T-helper 17 cell (primary cell): ENCODE data around the gene SIMC1. TPM values are rescaled to one million over a fixed set of nuclear protein-coding genes. Genes with fewer than 3 reads are reported as not detected.
"Not testable (repeated sequence)": the region's sequence is repeated elsewhere in the genome, so short reads cannot be mapped to it uniquely, and the experiment has no call there.

Source experiments
- ATAC-seq: fragments of 150-1000 bp; cut with Tn5 transposase; 2 replicates; pipeline ENCODE4 v1.10.0; 2021; ENCODE audit warnings: mild to moderate bottlenecking, moderate library complexity
- DNase-seq, 3 donors: peaks; one replicate each; pipeline versions ENCODE4 v3.0.0 to v3.0.0-alpha.2; 2020 to 2021
- H3K9me3 ChIP-seq: one replicate; pipeline ENCODE4 v1.7.0; 2013; ENCODE audit warnings: low read length, mild to moderate bottlenecking; ENCODE audit not compliant: control insufficient read depth, poor library complexity, severe bottlenecking
- H3K27ac Mint-ChIP-seq: one replicate; pipeline ENCODE4 v1.8.0; 2022; ENCODE audit warnings: mild to moderate bottlenecking, moderate library complexity, mixed read lengths
- H3K27me3 Mint-ChIP-seq: one replicate; pipeline ENCODE4 v1.8.0; 2022; ENCODE audit warnings: mixed read lengths
- H3K36me3 Mint-ChIP-seq: one replicate; pipeline ENCODE4 v1.8.0; 2022; ENCODE audit warnings: low read depth, mixed read lengths
- H3K4me1 Mint-ChIP-seq: one replicate; pipeline ENCODE4 v1.8.0; 2022; ENCODE audit warnings: mild to moderate bottlenecking, mixed read lengths
- H3K4me3 Mint-ChIP-seq: one replicate; pipeline ENCODE4 v1.8.0; 2022; ENCODE audit warnings: mild to moderate bottlenecking, moderate library complexity, mixed read lengths
- total RNA-seq, 4 donors: library from RNA in 2 of 4; stranded (reverse) in 2 of 4; gene quantifications; one replicate each; pipeline ENCODE4 v1.2.3 and lab custom pipeline; 2022 to 2026

Gene SIMC1
- total RNA-seq, 2 donors from 2014 or later, result 21.9 to 22.6 TPM

DNA sequence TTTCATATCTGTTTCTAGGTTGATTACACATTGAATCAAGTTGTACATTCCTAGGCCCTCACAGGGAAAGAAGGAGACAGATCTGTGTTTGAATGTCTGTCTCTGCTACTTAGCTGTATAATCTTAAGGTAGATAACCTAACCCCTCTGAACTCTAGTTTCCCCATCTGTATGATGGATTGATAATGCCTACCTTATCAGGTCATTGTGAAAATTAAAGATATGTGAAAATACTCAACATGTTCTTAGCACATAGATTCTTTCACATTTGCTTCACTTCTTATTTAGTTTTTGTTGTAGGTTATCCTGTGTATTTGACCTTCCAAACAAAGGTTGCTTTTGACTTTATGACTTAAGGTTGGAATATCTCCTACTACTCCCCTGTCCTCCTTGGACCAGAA is 50.8 kb downstream of the SIMC1 start:
- H3K27ac Mint-ChIP-seq, ATAC-seq, H3K4me3 Mint-ChIP-seq, H3K4me1 Mint-ChIP-seq, H3K36me3 Mint-ChIP-seq, H3K27me3 Mint-ChIP-seq, DNase-seq, H3K9me3 ChIP-seq: not testable (repeated sequence)

DNA sequence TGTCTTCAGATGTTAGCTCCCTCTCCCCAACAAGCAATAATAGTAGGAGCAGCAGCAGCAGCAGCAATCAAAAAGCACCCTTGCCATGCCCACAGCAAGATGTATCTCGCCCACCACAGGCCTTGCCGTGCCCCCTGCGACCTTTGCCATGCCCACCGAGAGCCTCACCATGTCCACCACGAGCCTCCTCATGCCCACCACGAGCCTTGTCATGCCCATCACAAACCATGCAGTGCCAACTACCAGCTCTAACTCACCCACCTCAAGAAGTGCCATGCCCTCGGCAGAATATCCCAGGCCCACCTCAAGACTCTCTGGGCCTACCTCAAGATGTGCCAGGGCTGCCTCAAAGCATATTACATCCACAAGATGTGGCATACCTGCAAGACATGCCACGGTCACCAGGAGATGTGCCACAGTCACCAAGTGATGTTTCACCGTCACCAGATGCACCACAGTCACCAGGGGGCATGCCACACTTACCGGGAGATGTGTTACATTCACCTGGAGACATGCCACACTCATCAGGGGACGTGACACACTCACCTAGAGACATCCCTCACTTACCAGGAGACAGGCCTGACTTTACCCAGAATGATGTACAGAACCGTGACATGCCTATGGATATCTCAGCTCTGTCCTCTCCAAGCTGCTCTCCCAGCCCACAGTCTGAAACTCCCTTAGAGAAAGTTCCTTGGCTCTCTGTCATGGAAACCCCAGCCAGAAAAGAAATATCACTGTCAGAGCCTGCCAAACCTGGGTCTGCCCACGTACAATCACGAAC is 52.0 kb downstream of the SIMC1 start:
- DNase-seq, H3K9me3 ChIP-seq, H3K27ac Mint-ChIP-seq, H3K36me3 Mint-ChIP-seq, ATAC-seq, H3K27me3 Mint-ChIP-seq, H3K4me1 Mint-ChIP-seq, H3K4me3 Mint-ChIP-seq: not testable (repeated sequence)

DNA sequence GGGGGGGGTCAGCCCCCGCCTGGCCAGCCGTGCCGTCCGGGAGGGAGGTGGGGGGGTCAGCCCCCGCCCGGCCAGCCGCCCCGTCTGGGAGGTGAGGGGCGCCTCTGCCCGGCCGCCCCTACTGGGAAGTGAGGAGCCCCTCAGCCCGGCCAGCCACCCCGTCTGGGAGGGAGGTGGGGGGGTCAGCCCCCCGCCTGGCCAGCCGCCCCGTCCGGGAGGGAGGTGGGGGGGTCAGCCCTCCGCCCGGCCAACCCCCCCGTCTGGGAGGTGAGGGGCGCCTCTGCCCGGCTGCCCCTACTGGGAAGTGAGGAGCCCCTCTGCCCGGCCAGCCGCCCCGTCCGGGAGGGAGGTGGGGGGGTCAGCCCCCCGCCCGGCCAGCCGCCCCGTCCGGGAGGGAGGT is 67.1 kb downstream of the SIMC1 start:
- not testable (repeated sequence) for H3K36me3 Mint-ChIP-seq, H3K27ac Mint-ChIP-seq, H3K9me3 ChIP-seq, H3K27me3 Mint-ChIP-seq, DNase-seq, H3K4me1 Mint-ChIP-seq, ATAC-seq, H3K4me3 Mint-ChIP-seq

DNA sequence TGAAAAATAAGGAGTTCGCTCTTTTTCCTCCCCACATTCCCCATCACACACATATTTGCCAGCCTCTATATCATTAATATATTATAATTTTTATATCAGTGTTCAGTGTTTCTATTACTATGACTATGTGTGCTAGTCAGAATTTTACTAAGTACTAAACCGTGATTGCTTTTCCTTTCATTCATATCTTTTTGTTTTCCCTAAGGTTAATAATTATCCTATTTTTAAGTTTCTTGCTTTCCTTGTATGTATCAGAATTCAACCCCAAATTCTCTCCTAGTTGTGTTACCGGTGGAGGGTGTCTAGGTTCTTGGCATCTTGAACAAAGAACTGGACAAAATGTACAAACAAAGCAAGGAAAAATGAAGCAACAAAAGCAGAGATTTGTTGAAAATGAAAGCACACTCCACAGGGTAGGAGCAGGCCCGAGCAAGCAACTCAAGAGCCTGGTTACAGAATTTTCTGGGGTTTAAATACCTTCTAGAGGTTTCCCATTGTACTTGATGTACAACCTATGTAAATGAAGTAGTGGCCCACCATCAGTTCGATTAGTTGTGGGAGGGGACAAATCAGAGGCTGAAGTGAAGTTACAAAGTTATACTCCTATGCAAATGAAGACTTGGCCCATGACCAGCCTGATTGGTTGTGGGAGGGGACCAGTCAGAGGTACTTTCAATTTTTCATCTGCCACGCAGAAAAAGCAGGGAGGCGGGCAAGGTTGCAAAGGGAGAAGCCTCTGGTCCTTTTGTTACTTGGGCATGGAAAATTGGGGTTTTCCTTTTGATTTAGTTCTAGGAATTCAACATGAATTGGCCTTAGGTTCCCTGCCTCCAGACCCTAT is 79.5 kb downstream of the SIMC1 start:
- ATAC-seq (no peak), DNase-seq (no peak)
- Mint-ChIP-seq H3K4me1 (peaks cover 2% of the 10 kb centered on the region), H3K27ac (no peak overlapping the region), H3K36me3 (peaks cover 7% of the 10 kb centered on the region), H3K27me3 (no peaks in the 10 kb centered on the region), H3K4me3 (no peak overlapping the region)
- H3K9me3 ChIP-seq, result no peaks in the 10 kb centered on the region

DNA sequence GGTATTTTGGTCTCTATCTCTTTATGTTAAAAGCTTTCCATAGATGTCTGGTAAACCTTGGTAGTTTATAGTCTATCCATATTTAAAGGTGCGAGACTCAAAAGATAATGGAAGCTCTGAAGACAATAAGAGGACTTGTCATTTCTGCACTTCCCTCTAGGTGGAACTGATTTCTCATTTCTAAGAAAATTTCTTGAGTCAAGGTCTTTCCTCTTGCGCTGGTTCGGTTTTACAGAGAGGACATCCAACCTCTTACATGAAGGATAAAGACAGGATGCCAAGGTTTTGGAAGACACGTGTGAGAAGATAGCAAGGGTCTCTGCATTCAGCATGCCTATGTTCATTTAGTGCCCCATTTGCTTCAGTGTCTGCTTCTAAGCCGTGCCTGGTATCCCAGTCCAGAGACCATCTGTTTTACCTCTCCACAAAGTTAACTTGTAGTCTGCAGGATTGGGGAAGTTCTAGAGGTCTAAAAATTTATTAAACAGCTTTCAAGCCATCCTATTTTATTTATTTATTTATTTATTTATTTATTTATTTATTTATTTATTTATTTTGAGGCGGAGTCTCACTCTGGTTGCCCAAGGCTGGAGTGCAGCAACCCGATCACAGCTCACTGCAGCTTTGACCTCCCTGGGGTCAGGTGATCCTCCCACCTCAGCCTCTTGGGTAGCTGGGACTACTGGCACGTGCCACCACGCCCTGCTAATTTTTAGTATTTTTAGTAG is 81.8 kb downstream of the SIMC1 start:
- Mint-ChIP-seq H3K27me3 (no peaks in the 10 kb centered on the region), H3K4me3 (no peak overlapping the region), H3K27ac (no peak overlapping the region), H3K4me1 (peaks cover 2% of the 10 kb centered on the region), H3K36me3 (peaks cover 4% of the 10 kb centered on the region)
- ATAC-seq (no peak), DNase-seq (no peak)
- no peaks in the 10 kb centered on the region for H3K9me3 ChIP-seq

DNA sequence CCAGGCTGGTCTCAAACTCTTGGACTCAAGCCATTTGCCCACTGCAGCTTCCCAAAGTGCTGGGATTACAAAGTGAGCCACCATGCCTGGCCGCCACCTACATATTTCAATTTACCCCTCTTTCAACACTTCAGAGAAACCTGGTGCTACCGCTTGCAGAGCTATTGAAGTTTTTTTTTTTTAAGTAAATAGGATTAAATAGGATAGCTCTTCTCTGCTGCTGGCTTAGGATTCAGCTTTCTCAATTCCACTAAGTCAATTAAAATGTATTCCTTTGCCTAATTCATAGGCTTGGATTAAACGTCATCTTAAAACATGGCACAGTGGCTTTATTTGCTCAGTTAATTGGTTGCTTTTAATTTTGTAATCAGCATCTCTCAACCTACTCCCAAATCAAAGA is 82.4 kb downstream of the SIMC1 start:
- no peak overlapping the region for H3K27ac Mint-ChIP-seq
- H3K4me1 Mint-ChIP-seq, result peaks cover 2% of the 10 kb centered on the region
- ATAC-seq, result no peak
- H3K9me3 ChIP-seq, result no peaks in the 10 kb centered on the region
- no peaks in the 10 kb centered on the region for H3K27me3 Mint-ChIP-seq
- no peak overlapping the region for H3K4me3 Mint-ChIP-seq
- no peak for DNase-seq
- H3K36me3 Mint-ChIP-seq, result peaks cover 4% of the 10 kb centered on the region

DNA sequence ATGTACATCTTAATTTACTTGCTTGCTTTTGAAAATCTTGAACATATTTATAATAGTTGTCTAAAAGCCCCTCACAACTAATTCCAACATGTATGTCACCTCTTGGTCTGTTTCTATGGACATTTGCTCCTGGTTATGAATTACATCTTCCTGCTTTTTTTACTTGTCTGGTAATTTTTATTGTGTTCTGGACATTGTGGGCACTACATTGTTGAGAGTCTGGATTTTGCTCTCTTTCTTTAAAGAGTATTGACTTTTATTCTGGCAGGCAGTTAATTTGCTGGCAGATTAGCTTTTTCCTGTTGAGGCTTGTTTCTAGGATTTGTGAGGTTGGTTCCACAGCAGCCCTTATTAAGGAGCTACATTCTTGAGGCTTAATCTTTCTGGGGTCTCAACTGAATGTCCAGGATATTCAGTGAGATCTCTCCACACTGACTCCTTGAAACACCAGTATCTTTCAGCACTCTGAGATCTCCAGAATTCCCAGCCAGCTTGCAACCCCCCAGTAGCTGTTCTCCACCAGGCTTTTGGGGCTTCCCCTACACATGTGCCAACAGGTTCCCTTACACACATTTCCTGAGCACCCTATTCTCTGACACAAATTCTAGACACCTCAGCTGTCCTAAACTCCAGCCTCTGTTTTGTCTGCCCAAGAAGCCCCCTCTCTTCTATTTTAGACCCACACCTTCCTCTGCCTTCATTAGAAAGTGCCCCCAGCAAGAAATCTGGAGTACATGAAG is 96.0 kb downstream of the SIMC1 start:
- no peak for ATAC-seq

DNA sequence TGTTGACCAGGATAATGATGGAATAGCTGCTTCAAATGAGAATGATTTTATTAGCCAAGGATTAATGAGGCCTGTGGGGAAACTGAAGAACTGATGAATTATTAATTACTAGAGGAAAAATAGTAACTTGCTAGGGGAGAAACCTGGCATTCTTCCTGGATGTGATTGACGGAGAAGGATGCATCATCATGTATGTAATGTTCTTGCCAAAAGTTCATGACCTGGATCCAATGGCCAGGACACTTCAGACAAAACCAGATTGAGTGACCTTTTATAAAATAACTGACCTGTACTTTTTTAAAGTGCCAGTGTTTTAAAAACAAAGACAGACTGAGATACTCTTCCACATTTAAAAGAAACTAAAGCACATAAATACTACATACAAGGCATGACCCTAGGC is 99.7 kb downstream of the SIMC1 start:
- peaks cover 7% of the 10 kb centered on the region for H3K36me3 Mint-ChIP-seq
- peaks cover 8% of the 10 kb centered on the region for H3K4me1 Mint-ChIP-seq
- H3K27me3 Mint-ChIP-seq, result no peaks in the 10 kb centered on the region
- no peak overlapping the region for H3K4me3 Mint-ChIP-seq
- DNase-seq, result no peak
- H3K27ac Mint-ChIP-seq, result no peak overlapping the region
- no peak for ATAC-seq
- H3K9me3 ChIP-seq, result no peaks in the 10 kb centered on the region

More for the DNA sequence above, 96.0 kb downstream of the SIMC1 start:
- Mint-ChIP-seq H3K36me3 (peaks cover 7% of the 10 kb centered on the region), H3K4me3 (no peak overlapping the region), H3K27ac (no peak overlapping the region), H3K27me3 (no peaks in the 10 kb centered on the region), H3K4me1 (no peaks in the 10 kb centered on the region)
- DNase-seq, result no peak
- no peaks in the 10 kb centered on the region for H3K9me3 ChIP-seq

DNA sequence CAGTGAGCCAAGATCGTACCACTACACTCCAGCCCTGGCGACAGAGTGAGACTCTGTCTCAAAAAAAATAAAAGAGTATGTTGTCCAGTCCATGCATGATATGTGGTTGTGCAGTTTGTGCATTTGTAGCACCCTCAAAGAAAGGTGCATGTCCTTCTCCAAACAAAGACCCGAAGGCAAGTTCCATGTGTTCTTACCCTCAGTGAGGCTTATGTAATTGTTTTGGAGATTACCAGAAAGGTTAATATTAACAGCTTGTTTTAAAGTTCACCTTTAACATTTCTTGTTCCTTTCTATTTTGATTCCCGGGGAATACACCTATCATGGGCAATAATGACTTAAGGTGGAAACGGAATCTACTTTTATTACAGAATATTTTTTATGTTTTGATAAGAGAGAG is 101.1 kb downstream of the SIMC1 start:
- Mint-ChIP-seq H3K36me3 (peaks cover 5% of the 10 kb centered on the region), H3K4me3 (no peak overlapping the region), H3K27ac (no peak overlapping the region), H3K4me1 (peaks cover 8% of the 10 kb centered on the region), H3K27me3 (no peaks in the 10 kb centered on the region)
- ATAC-seq (no peak), DNase-seq (no peak)
- H3K9me3 ChIP-seq, result no peaks in the 10 kb centered on the region

DNA sequence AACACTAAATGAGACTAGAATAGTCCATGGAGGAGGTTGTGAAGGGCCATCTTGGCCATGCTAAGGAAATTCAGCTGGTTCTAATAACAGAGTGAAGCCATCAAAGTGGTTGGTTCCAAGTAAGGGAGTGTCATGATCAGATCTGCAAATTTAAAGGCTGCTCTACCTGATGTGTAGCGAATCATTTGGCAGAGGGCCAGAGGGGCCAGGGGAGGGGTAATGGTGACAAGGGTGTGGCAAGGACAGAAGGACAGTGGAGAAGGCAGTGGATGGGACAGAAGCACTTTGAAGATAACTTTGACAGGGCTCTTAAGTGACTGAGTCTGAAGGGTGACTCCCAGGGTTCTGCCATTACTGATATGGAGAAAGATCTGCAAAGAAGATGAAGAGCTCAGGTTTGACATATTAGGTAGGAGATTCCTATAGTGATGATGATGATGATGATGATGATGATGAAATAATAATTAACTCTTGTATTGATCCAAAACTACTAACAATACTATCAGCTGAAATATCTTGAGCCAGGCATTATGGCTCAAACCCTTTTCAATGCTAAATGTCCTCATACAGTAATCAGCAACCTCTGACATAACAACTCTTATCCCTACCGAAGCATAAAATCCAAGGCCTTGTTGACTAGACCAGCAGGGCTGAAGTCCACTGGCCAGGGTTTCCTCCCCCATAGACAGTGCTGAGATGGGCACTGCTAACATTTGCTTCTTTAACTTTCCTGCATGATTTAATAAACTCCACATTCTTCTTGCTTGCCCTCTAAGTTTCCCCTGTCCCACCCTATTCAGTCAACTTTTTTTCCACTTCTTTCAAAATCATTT is 103.3 kb downstream of the SIMC1 start:
- no peak overlapping the region for H3K4me3 Mint-ChIP-seq
- H3K9me3 ChIP-seq, result no peaks in the 10 kb centered on the region
- ATAC-seq (no peak), DNase-seq (no peak)
- peaks cover 4% of the 10 kb centered on the region for H3K36me3 Mint-ChIP-seq
- no peaks in the 10 kb centered on the region for H3K27me3 Mint-ChIP-seq
- peak overlapping the region; percentile 46 for H3K27ac Mint-ChIP-seq
- peaks cover 8% of the 10 kb centered on the region for H3K4me1 Mint-ChIP-seq

DNA sequence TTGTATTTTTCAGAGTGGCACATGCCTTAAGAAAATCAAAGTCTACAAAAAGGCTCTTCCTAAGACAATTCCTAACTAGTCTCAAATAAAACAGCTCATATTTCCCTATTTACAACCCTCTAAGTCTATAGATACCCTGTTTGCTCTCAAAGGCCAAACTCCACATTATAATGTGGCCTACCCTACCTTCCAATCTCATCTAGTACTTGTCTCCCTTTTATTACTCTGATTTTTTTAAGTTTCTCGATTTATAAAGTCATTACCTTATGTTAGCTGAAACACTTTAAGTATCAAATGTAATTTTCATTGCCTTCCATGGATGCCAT is 103.9 kb downstream of the SIMC1 start:
- H3K9me3 ChIP-seq, result no peaks in the 10 kb centered on the region
- no peak for DNase-seq
- no peak overlapping the region for H3K4me3 Mint-ChIP-seq
- peak overlapping the region; percentile 46 for H3K27ac Mint-ChIP-seq
- no peaks in the 10 kb centered on the region for H3K36me3 Mint-ChIP-seq
- no peak for ATAC-seq
- peaks cover 8% of the 10 kb centered on the region for H3K4me1 Mint-ChIP-seq
- no peaks in the 10 kb centered on the region for H3K27me3 Mint-ChIP-seq

DNA sequence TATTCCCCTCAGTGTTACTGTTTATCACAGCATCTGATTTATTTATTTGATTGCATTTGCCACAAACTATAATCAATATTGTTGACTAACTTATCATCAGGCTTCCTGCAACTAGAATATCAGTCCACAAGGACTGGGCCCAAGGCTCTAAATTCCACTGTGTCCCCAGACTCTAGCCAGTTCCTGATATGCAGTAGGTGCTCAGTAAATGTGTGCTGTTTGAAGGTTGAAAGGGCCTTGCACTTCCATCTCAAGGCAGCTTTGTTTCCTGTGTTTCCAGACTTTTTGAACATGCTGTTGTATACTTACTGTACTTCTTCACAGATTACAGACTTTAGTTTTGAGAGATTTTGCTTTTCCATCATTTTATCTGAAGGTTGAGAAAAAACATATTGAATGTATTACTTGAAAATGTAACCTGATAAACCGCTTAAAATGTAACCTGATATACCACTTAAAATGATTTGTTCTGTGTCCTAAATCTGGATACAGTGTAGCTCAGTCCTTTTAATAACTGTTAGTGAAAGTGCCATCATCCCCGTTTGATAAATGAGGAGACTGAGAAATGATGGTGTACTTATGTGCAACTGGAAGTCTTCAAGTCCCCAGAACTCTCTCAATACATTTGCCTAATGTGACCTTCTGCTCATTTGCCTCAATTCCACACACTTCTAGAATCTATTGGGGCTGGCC is 104.7 kb downstream of the SIMC1 start:
- no peaks in the 10 kb centered on the region for H3K9me3 ChIP-seq
- no peak for ATAC-seq
- DNase-seq, result no peak
- Mint-ChIP-seq H3K4me3 (no peak overlapping the region), H3K27me3 (no peaks in the 10 kb centered on the region), H3K4me1 (peaks cover 8% of the 10 kb centered on the region), H3K36me3 (peaks cover under 1% of the 10 kb centered on the region), H3K27ac (peak overlapping the region; percentile 12)
